Left renal pelvis (tissue), 4 donors: ENCODE measurements around the gene ATG7. TPM values are rescaled to one million over a fixed set of nuclear protein-coding genes. Genes with fewer than 3 reads are reported as not detected.
A peak's percentile ranks its signal among the peaks of the same experiment; 100 is the strongest.
"Not testable (repeated sequence)": the region's sequence is repeated elsewhere in the genome, so short reads cannot be mapped to it uniquely, and the experiment has no call there.

ENCODE experiments used
- DNase-seq, 4 donors: peaks; one replicate each; pipeline ENCODE4 v3.0.0-alpha.2; 2013; ENCODE audit warnings: low read depth in 4 of 4, low spot score in 3 of 4
- polyA plus RNA-seq, 4 donors: library from polyadenylated mRNA; unstranded; fragments of 120-200 nt; gene quantifications; one replicate each; pipeline ENCODE4 v1.2.1, GENCODE V29; 2013; ENCODE audit not compliant: insufficient read length in 4 of 4

Gene ATG7
- polyA plus RNA-seq, 4 donors: 23.5 to 26.3 (median 25.4) TPM

DNA sequence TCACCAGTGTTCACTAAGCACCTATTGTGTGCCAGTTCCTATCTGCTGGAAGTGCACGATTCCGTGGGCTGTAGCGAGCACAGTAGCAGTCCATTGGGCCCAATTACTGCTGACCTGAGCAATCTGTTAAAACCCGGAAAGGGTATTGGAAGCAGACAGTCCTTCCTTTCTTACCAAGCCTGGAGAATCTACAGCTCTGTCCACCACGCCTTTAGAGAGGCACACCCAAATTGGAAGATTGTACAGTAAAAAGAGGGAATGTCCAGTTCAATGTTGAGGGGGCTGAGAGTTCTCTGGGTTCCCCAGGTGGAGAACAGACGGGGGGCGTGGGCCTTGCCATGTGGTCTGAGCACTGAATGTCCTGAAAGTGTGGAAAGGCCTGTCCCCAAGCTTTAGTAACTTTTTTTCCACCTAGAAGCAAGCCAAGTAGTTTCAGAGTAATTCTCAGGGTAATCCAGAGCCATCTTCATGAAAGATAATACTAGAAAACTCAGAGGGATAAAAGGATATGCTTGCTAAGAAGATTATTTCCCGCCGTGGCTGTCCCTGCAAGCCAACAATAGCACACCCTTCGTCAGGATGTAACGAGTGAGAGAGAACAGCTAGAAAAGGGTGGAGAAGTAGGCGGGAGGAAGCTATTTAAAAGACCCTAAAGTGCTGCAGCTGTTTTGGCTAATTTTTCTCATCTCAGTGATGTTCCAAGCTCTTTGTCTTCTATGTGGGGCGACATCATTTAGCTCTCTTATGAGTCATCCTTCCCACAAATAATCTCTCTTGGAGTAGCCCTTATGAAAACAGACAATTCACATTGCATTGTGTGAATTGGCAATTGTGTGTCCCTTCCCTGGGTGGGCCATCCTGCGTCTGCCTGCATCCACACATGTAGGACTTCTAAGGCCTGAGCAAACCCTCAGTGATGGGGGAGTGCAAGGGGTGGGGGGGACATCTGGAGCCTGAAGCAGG is 181.0 kb downstream of the ATG7 start:
- no peak for DNase-seq

DNA sequence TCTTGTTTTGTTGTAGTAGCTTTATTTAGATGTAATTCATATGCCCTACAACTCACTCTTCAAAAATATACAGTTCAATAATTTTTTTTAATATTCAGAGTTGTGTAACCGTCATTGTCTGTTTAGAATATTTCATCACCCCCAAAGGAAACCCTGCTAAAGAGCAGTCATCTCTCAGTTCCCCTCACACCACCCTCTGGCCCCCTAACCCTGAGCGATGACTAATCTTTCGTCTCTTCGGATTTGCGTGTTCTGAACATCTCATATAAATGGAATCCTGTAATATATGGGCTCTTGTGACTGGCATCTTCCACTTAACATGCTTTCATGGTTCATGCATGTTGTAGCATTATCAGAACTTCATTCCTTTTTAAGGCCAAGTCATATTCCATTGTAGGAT is 183.8 kb downstream of the ATG7 start:
- no peak for DNase-seq

DNA sequence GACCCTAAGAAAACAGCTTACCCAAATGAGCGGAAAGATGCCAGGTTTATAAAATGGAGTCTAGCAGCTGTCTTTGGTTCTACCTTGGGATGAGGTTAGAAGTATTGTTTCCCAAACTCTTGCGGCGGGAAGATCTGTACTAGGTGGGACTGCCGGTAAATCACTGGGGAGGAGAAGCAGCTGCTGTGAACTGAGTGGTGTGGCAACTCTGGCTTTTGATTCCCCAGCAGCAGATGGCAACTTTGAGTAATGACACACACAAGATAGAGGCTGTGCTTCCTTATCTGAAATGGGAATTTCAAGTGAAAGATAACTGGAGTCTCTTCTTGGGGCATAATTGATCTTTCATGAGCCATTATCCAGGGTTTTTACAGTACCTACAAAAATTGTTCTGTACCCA is 184.9 kb downstream of the ATG7 start:
- DNase-seq: no peak

DNA sequence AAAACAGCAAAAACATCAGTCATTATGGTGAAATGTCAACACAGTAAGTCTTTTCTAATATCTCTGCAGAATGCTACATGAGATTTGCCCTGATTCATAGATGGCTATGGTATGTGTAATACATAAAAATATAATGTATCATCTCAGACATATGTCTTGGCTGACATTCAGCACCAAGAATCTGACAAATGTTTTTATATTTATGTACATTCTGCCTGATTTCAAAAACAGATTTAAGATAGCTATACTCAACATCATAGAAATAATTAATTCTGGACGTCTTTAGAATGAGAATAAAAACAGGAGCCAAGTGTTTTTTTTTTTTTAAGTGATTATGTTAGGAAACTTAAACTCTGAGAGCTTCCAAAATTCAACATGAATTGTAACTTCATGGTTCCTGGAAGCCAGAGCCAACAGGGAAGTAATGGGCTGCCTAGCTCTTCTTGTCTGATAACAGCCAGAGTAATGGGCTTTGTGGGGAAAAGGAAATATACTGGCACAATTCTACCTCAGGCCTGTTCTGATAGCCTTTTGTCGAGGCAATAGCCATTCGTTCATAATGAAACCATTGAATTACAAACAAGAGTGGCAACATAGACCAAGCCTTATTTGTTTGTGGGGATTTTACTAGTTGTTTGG is 187.1 kb downstream of the ATG7 start:
- DNase-seq: no peak

DNA sequence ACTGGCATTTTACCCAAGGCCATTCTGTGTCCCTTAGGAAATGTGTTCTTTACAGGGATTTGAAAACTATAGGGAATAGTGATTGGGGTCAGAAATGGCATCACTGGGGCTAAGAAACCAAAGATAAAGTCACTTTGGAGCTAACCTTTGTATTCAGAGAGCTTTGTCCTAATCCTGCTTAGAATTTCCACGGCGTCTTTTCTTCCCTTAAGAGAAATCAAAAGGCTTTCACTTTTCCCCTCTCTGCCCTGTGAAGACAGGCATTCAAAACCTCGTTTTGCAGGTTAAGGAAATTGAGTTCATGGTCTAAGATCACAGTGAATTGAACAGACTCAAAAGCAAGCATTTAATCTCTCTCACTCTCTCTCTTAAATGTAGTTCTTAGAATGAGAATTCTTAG is 189.0 kb downstream of the ATG7 start:
- DNase-seq: no peak

DNA sequence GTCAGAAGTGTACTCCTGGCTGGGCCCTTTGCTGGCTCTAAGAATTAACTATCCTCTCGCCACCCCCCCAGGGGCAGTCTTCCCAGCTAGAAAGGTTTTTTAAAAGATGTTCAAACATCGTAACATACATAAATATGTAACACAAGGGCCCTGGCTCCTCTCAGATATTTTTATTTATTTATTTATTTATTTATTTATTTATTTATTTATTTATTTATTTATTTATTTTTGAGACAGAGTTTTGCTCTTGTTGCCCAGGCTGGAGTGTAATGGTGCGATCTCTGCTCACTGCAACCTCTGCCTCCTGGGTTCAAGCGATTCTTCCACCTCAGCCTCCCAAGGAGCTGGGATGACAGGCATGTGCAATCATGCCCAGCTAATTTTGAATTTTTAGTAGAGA is 190.5 kb downstream of the ATG7 start:
- DNase-seq: not testable (repeated sequence)

DNA sequence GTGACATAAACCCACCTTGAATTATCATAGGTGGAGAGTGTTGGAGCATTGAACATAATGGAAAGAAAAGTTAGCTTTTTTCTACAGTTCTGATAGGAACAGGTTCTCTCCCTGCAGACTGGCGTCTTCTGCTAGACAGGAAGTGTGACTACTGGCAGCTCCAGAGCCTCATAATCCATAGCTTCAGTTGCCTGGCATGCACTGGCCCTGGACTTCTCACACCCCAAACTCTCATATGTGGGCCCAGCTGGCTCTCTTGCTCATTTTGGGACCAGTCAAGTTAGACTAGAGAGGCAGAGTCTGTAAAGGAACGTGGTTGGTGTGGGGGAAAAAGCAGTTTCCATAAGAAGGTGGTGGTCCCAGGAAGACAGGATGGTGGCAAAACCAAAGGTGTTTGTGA is 191.4 kb downstream of the ATG7 start:
- no peak for DNase-seq

DNA sequence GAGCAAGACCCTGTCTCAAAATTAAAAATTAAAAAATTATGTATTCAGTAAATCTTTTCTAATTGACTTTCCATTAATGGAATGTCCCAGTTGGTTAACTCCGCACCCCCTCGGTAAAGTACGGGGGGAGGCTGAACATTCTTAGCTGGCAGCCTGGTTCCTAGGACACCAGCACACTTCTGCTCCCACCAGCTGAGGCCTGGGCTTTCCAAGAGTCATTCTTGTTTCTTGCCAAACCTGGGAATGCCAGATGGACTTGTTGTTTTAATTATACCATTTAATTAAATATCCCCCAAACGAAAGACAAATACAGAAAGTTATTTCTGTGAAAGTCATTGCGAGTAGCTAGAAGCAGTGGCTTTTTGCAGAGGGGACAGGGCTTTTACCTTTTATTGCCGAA is 192.2 kb downstream of the ATG7 start:
- no peak for DNase-seq

DNA sequence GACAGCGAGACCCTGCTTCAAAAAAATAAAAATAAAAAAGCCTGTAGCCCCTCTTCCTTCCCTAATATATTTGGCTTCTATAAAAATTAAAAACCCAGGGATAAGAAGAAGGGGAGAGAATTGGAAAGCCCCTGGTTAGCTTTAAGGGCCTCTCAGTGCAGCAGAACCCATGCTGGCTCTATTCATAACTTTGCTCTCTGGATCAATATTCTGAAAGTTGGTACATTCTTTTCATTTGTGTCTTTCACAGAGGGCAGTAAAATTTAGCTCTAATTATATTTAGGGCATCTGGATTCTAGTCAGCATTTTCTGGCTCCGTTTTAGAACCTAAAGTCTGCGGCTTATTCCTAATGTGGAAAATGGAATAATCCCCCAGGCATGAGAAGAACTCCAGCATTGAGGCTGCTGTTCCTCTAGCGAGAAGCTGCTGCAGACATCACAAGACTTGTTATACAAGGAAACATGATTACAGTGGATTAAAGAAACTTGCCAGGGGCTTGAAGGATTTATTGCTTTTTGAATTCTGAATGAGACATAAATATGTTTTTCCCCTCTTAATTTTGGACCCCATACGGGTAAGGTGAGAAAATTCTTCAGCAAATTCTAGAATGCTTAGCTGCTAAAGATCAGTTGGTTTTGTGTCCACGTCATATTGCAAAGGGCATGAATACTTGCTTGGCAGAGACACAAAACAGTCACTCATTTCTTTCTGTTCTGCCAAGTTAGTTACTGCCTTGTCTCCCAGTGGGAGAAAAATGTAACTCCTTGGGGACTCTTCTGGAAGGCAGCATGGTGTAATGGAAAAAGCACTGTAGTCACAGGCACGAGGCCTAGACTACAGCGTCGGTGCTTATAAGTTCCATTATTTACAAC is 193.8 kb downstream of the ATG7 start:
- no peak for DNase-seq

DNA sequence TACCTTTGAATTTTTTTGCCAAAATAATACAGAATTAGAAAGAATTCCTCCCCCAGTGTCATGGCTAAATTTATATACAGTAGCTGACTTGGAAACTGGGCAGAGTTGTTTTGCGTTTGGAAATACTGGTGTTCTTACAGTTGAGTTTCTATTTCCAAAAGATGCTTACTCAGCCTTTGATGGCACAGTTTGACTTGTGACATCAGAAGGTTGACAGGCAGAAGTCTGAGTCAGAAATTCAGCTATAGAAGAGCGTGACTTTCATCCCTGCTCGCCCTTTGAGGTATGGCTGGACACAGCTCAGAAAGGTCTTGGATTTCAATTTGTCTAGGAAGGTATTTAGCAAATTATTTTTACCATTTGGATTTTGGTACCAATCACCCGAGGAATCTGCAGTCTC is 195.7 kb downstream of the ATG7 start:
- DNase-seq: no peak

DNA sequence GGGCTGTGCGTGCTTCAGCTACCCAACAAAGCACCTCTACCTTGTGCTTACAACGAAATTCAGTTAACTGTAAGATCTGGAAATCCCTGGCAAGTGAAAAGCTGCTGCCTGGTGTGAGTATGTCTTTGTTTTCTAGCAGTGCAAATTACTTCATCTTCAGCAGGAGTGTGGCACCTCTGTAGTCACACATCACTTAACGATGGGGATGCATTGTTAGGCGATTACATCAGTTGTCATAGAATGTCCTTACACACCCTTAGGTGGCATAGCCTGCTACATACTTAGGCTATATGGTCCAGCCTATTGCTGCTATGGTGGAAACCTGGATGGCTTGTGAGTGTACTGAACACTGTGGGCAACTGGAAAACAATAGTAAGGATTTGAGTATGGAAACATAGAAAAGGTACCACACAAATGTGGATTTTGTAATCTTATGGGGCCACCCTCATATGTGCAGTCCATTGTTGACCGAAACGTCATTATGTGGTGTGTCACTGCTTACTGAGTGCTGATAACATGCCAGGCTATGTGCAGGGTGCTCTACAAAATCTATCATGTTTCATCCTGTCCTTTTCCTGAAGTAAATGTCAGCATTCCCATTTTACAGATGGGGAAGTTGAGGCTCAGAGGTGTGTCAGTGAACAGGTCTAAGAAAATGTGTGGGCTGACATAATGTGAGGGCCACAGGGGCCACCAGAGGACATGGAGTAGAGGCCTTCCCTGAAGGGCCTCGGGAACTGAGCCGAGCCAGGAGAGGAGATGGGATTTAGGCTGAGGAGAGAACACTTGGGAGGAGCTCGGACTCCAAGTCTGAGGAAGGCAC is 198.0 kb downstream of the ATG7 start:
- no peak for DNase-seq

DNA sequence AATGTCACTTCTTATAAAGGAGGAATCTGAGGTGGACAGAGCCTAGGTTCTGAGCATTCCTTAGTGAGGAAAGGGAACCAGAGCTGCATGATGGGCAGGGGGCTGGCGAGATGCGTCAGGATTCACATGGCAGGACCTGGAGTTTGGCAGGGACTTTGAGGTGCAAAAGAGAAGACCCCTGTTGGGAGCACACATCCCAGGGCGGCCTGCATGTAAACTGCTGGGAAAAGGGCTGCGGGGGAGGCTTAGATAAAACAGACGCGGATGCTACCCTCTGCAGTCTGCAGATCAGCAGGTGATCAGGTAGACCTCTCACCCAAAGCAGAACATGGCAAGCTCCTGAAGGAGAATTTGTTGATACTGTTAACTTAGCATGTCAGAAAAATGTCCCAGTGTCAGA is 203.1 kb downstream of the ATG7 start:
- no peak for DNase-seq

DNA sequence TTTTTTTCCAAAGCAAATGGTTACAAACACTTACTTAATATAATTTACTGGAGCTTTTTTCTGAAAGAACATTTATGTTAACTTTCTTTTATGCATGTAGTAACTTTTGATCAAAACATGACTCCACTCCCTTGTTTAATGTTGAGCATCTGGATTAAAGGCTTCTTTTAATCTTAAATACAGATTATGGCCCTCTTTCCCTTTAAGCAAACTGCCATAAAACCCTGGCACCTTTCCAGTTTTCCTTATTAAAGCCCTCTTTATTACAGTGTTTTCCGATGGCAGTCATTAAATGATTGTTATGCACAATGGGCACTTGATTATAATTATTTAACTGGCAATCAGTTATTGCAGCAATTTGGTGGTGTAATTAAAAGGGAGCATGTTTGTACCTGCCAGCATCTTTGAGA is 204.5 kb downstream of the ATG7 start:
- no peak for DNase-seq

DNA sequence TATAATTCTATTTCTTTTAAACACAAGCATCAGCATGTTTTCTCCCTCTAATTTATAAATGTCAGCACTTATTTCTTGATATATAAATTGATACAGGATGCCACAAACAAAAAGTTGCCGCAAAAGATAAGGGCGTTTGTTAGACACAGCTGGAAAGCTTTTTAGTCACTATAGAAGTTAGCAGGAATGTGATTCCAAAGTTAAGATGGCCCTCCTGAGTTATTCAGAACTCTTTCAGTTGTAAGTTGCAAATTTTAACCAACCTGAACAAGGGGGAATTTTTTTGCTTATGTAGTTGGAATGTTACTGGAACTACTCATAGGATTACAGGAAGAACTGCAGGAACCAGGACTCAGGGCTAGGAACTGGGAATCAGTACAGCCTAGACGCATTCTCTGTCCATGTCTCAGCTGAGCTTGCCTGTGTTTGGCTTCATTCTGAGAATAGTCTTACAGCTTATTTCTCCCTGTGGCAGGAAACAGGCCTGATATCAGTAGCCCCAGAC is 205.3 kb downstream of the ATG7 start:
- DNase-seq: no peak

DNA sequence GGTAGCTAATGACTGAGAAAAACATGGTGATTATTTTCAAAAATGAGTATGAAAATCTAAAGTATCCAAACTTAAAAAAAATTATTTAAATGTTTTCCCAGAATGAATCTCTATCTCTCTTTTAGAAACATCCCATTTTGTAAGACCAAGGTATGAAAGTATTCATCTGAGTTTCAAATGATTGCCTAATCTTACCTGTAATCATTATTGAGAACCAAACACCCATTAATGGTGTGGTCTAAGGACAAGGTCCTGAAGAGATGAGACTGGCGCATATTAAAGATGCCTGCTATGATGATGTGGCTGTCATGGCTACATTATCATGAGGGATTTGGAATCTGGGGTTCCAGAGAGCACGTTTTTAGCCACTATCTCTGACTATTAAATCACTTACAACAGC is 206.0 kb downstream of the ATG7 start:
- no peak for DNase-seq

DNA sequence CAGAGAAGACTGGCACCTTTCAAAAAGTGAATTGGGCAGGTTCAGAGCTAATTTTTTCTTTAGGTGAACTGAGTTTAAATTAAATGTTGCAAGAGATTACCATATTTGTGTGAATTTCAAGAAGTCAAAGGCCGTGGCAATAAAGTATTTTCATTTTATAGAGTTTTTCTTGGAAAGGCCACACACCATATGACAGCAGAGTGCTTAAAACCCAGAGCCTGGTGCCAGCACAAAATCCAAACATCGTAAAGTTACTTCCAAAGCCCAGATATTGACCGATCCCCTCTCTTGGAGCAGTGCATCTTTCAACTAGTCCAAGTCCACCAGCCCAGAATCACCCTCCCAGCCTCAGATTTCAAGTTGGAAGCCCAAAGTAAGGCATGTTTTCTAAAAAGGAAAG is 207.0 kb downstream of the ATG7 start:
- no peak for DNase-seq

DNA sequence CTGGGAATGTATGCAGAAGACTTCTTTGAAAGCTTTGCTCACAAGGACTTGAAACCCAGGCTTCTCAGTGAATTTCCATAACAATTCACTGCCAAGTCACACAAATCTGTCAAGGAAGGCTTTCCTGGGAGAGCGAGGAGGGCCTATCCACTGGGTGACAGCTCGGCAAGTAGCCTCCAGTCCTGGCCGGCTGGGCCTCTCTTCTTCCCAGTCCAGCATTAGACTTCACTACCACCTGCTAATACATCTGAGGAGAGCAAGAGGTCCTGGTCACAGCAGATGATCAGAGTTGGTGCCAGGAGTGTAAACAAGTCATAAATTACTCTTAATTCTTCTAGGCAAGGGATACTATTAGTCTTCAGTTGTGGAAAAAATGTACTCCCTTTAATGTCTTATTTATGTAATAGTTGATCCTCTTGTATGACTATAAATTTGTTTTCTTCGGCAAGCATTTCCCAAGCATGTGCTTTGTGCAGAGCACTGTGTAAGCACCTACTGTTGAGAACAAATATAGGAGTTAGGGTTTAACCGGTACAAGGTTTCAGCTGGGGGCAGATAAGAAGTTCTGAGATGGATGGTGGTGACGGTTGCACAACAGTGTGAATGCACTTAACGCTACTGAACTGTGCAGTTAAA is 208.6 kb downstream of the ATG7 start:
- peak in 1 of 4 donors; percentile 33 for DNase-seq

DNA sequence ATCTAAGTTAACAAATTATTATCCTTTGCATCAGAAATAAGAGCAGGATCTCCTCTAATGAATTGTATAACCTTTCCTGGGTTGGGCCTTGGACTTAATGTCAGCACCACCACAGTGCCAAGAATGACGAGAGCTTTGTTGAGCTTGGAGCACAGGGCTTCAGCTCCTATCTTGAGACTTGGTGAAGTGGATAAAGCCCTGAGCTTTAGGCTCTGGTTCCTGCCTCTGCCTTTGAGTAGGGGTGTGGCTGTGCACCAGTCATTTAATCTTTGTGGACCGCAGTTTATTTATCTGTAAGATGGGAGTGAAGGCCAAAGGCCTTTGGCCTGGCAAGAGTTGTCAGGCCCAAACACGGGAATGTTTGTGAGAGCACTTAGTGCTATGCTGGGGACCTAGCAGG is 209.4 kb downstream of the ATG7 start:
- DNase-seq: no peak

DNA sequence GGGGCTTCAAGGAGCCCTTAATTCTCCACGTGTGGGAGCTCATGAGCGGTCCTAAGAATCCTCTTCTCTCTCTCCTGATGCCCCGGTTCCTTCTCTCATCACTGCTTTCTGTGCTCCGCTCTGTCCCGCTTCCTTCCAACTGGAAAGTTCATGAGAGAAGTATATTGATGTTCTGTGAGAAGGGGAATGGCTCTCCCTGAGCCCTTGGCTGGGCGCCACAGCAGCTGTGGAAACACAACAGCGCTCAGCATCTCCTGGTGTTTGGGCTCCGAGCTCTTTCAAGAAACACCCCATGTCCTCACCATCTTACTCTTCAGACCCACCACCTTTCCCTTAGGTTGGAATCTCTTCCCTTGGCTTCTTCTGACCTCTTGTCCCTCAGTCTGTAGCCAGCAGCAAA is 209.8 kb downstream of the ATG7 start:
- DNase-seq: no peak

DNA sequence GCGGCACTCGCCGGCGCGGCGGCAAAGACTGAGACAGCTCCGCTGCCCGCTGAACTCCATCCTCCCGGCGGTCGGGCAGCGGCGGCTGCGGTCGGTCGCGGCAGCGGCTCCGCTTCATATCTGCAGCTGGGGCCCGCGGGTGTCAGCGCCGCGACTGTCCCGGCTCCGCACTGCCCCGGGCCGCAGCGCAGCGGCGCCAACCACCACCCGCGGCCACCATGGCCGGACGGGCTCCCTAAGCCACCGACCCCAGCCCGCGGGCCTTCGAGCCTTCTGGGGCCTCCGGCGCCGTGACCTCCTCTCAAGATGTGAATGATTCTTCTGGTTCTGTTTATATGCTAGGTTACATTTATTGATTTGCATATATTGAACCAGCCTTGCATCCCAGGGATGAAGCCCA is 216.2 kb downstream of the ATG7 start:
- DNase-seq: not testable (repeated sequence)
